GM18517 (cell line): ENCODE data around the gene VEPH1.

ENCODE experiments used
- ATAC-seq: cut with Tn5 transposase; IDR thresholded peaks from one replicate; pipeline ENCODE4 v1.9.1; 2021; ENCODE audit warnings: mild to moderate bottlenecking, moderate library complexity; ENCODE audit not compliant: unreplicated experiment

VEPH1 gene

DNA sequence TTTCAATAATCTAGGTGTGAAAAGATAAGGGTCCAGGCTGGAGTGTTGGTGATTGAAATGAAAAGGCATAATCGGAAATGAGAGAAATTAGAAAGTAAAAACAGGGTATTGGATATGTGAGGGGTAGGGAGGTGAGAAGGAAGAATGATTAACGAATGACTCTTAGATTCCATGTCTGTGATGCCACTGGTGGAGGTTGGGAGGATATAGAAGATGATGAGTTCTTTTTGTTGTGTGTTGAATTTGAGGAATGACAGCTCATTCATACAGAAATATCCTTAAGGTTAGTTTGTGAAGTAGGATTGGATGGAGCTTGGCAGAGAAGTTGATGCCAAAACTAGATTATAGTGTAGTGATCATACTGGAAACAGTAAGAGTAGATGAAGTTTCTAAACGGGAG, 271.1 kb downstream of the VEPH1 start:
- ATAC-seq: no peak

- ATAC-seq: no peak
Observed at GRCh38 chr3:157231071-157231470, 272.1 kb downstream of the VEPH1 start.

DNA sequence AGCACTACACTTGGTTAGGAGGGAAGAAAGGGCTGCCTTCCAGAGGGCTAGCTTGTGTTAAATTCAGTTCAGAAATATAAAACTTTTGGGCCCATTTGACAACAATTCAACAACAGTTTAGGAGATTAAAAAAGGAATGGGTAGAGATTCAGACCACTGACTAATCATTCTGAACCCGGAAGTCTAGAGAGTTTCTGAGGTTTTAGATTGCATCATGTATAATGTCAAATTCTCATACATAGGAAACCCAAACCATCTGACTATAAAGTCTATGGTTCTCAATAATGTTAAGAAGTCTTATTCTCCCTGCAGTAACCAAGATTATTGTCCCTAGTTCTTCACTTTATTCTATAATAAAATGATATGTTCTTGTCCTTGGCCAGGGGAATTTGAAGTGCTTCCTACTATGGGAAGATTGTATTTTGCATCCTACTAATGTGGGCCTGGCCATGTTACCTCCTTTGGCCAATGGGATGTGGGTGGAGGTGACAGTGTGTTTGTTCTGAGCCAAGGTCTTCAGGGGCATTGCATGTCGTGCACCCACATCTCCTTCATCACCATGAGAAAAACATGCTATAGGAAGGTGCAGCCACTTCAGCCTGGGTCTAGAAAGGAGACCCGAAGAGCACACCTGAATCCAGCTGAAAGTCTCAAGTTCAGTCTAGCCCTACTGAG, 276.9 kb downstream of the VEPH1 start:
- no peak for ATAC-seq

GRCh38 chr3:157225001-157225400, 278.2 kb downstream of the VEPH1 start:
- no peak for ATAC-seq

GRCh38 chr3:157220883-157221282, 282.3 kb downstream of the VEPH1 start:
- no peak for ATAC-seq

DNA sequence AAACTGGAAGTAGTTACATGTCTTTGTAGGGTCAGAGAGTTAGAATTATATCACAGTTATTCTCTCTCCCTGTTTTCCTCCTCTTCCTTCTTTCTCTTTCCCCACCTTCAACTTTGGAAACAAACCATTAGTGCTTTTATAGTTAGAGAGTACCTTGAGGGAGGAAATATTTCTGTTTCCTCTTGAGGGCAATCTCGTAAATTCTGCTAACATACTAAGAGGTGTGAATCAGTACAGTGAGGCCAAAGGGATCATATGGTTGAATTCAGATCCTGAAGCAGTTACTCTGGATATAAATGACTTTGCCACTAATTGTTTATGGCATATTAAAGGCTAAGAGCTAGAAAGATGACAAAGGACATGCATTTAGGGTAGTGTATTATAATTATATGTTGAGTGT, 283.0 kb downstream of the VEPH1 start:
- ATAC-seq: no peak

GRCh38 chr3:157219215-157219614, 284.0 kb downstream of the VEPH1 start:
- ATAC-seq: no peak
